ENCODE measurements around the gene RERE. TPM values are rescaled to one million over a fixed set of nuclear protein-coding genes. Genes with fewer than 3 reads are reported as not detected.

RERE gene
- total RNA-seq, 2 experiments from 2014 or later, result 73.1 to 211 TPM

GRCh38 chr1:8364528-8365442 lies 452.7 kb downstream of the RERE start:
- H4K20me1 ChIP-seq (ENCODE audit: insufficient read depth, low read length), result peaks cover 10% of the 10 kb centered on the region; the same call in 1 of the 2 replicates
- ChIA-PET CTCF (ENCODE audit: unreplicated experiment) (no interaction called here), POLR2A (no interaction called here)

GRCh38 chr1:8363767-8364301 lies 453.6 kb downstream of the RERE start:
- peaks cover 31% of the 10 kb centered on the region for H3K79me2 ChIP-seq (ENCODE audit: insufficient read depth, low read depth, low read length)
- BruUV-seq (replicated peaks), result no TSS peak
- no peak overlapping the region for H2AFZ ChIP-seq (ENCODE audit: low read length)
- ChIA-PET CTCF (ENCODE audit: unreplicated experiment) (no interaction called here), POLR2A (interaction anchor here (0.8 kb wide), 1 partner anchor 44 kb away, joined by 3 read pairs; no protein-coding TSS in a partner anchor)
- peaks cover 97% of the 10 kb centered on the region for H3K36me3 ChIP-seq (ENCODE audit: insufficient read depth, low read length)
- DNase-seq (ENCODE audit: low spot score), result no peak
- intact Hi-C loops (cut with micrococcal nuclease; ENCODE audit: unreplicated experiment), result no loop called here
- no peak overlapping the region for H3K4me2 ChIP-seq (ENCODE audit: low read length)
- H3K4me3 ChIP-seq (ENCODE audit: low read depth, low read length, poor library complexity, severe bottlenecking), result no peak overlapping the region
- H3K27ac ChIP-seq (ENCODE audit: low read depth, low read length, poor library complexity, severe bottlenecking), result no peak overlapping the region
- TF ChIP-seq EZH2phosphoT487 (IDR thresholded peaks at IDR 0.05; ENCODE audit: borderline replicate concordance, low read depth, low read length) (no peak), CTCF (conservative IDR thresholded peaks at IDR 0.05; ENCODE audit: low read length) (no peak)
- peaks cover 24% of the 10 kb centered on the region for H3K4me1 ChIP-seq (ENCODE audit: insufficient read depth, low read length, poor library complexity, severe bottlenecking)
- H3K9me2 ChIP-seq (ENCODE audit: insufficient read depth, low read length), result no peaks in the 10 kb centered on the region
- H3K9me3 ChIP-seq (ENCODE audit: low read length), result no peaks in the 10 kb centered on the region
- H4K20me1 ChIP-seq (ENCODE audit: insufficient read depth, low read length), result peaks cover 7% of the 10 kb centered on the region; the same call in 1 of the 2 replicates

More at GRCh38 chr1:8364528-8365442, 452.7 kb downstream of the RERE start:
- Histone ChIP-seq H3K9me2 (ENCODE audit: insufficient read depth, low read length) (no peaks in the 10 kb centered on the region), H3K27ac (ENCODE audit: low read depth, low read length, poor library complexity, severe bottlenecking) (no peak overlapping the region), H3K79me2 (ENCODE audit: insufficient read depth, low read depth, low read length) (peaks cover 41% of the 10 kb centered on the region), H3K4me3 (ENCODE audit: low read depth, low read length, poor library complexity, severe bottlenecking) (no peak overlapping the region), H3K4me1 (ENCODE audit: insufficient read depth, low read length, poor library complexity, severe bottlenecking) (peaks cover 29% of the 10 kb centered on the region), H3K4me2 (ENCODE audit: low read length) (no peak overlapping the region), H3K9me3 (ENCODE audit: low read length) (no peaks in the 10 kb centered on the region), H2AFZ (ENCODE audit: low read length) (no peak overlapping the region), H3K36me3 (ENCODE audit: insufficient read depth, low read length) (peaks cover 91% of the 10 kb centered on the region)
- no TSS peak for BruUV-seq (replicated peaks)
- DNase-seq (ENCODE audit: low spot score), result no peak
- TF ChIP-seq CTCF (conservative IDR thresholded peaks at IDR 0.05; ENCODE audit: low read length) (no peak), EZH2phosphoT487 (IDR thresholded peaks at IDR 0.05; ENCODE audit: borderline replicate concordance, low read depth, low read length) (no peak)
- intact Hi-C loops (cut with micrococcal nuclease; ENCODE audit: unreplicated experiment), result no loop called here

All from OCI-LY7 (cell line).